Right lobe of liver (tissue), 4 donors: Measurements from ENCODE around the gene BAIAP2.

Source experiments
- POLR2A ChIP-seq: fragments of 450-650 bp; IDR thresholded peaks from one replicate; pipeline ENCODE4 v1.6.1; 2017; ENCODE audit warnings: antibody characterized with exemption, mild to moderate bottlenecking
- TF ChIP-seq, protein P1 (sequence below), 4 donors: fragments of 200-600 bp in 3 of 4; fragments of 450-650 bp in 1 of 4; IDR thresholded peaks; one replicate each; pipeline versions ENCODE4 v1.5.1 to v1.8.0; 2016 to 2022; ENCODE audit warnings: antibody characterized with exemption in 4 of 4, mild to moderate bottlenecking in 2 of 4
- donor health status: DM: no; HTN: no; CAD: no.
- donor health status: DM: no; HTN: no; CAD: no.
- donor health status: DM: no; HTN: yes; CAD: no.

- TF ChIP-seq, protein P1, sequence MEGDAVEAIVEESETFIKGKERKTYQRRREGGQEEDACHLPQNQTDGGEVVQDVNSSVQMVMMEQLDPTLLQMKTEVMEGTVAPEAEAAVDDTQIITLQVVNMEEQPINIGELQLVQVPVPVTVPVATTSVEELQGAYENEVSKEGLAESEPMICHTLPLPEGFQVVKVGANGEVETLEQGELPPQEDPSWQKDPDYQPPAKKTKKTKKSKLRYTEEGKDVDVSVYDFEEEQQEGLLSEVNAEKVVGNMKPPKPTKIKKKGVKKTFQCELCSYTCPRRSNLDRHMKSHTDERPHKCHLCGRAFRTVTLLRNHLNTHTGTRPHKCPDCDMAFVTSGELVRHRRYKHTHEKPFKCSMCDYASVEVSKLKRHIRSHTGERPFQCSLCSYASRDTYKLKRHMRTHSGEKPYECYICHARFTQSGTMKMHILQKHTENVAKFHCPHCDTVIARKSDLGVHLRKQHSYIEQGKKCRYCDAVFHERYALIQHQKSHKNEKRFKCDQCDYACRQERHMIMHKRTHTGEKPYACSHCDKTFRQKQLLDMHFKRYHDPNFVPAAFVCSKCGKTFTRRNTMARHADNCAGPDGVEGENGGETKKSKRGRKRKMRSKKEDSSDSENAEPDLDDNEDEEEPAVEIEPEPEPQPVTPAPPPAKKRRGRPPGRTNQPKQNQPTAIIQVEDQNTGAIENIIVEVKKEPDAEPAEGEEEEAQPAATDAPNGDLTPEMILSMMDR (IDR thresholded peaks at IDR 0.05): peak in 3 of 4 donors; percentile 100
- TF ChIP-seq POLR2A: no peak
These were observed 66.8 kb downstream of the BAIAP2 start for GRCh38 chr17:81101614-81102306.
